ENCODE measurements around the gene HPS5.

HPS5 gene

GRCh38 chr11:18321969-18322711, at the start of gene HPS5, which contains the start of gene GTF2H1:
HPS5 (minus strand) TSS chr11:18322140; CDS start chr11:18317858, 4,282 bp downstream.
GTF2H1 (plus strand) TSS chr11:18322567; CDS start chr11:18333075, 10,508 bp downstream.
- TF ChIP-seq GATA3 (IDR thresholded peaks at IDR 0.05; ENCODE audit: low read depth, low read length), result no peak
- peak; percentile 33; the same call in 1 of the 2 replicates for TF ChIP-seq GATA2 (IDR thresholded peaks at IDR 0.05; ENCODE audit: low read depth, low read length)

GRCh38 chr11:18371279-18371678, 49.3 kb upstream of the HPS5 start:
- no peak for TF ChIP-seq GATA2 (IDR thresholded peaks at IDR 0.05; ENCODE audit: low read depth, low read length)
- TF ChIP-seq GATA3 (IDR thresholded peaks at IDR 0.05; ENCODE audit: low read depth, low read length), result no peak

GRCh38 chr11:18369398-18369797, 47.5 kb upstream of the HPS5 start:
- TF ChIP-seq GATA2 (IDR thresholded peaks at IDR 0.05; ENCODE audit: low read depth, low read length) (no peak), GATA3 (IDR thresholded peaks at IDR 0.05; ENCODE audit: low read depth, low read length) (no peak)

- TF ChIP-seq GATA3 (IDR thresholded peaks at IDR 0.05; ENCODE audit: low read depth, low read length), result no peak
- no peak for TF ChIP-seq GATA2 (IDR thresholded peaks at IDR 0.05; ENCODE audit: low read depth, low read length)
Measured at GRCh38 chr11:18368221-18368620, 46.3 kb upstream of the HPS5 start.

GRCh38 chr11:18367431-18367830, 45.5 kb upstream of the HPS5 start:
- TF ChIP-seq GATA2 (IDR thresholded peaks at IDR 0.05; ENCODE audit: low read depth, low read length) (no peak), GATA3 (IDR thresholded peaks at IDR 0.05; ENCODE audit: low read depth, low read length) (no peak)

GRCh38 chr11:18366286-18366685, 44.3 kb upstream of the HPS5 start:
- no peak for TF ChIP-seq GATA3 (IDR thresholded peaks at IDR 0.05; ENCODE audit: low read depth, low read length)
- no peak for TF ChIP-seq GATA2 (IDR thresholded peaks at IDR 0.05; ENCODE audit: low read depth, low read length)

GRCh38 chr11:18365741-18366140, 43.8 kb upstream of the HPS5 start:
- TF ChIP-seq GATA3 (IDR thresholded peaks at IDR 0.05; ENCODE audit: low read depth, low read length), result no peak
- TF ChIP-seq GATA2 (IDR thresholded peaks at IDR 0.05; ENCODE audit: low read depth, low read length), result no peak

- TF ChIP-seq GATA2 (IDR thresholded peaks at IDR 0.05; ENCODE audit: low read depth, low read length) (no peak), GATA3 (IDR thresholded peaks at IDR 0.05; ENCODE audit: low read depth, low read length) (no peak)
Measured at GRCh38 chr11:18364495-18365073, 42.6 kb upstream of the HPS5 start.

- TF ChIP-seq GATA2 (IDR thresholded peaks at IDR 0.05; ENCODE audit: low read depth, low read length), result no peak
Measured at GRCh38 chr11:18361154-18361553, 39.2 kb upstream of the HPS5 start.

- no peak for TF ChIP-seq GATA3 (IDR thresholded peaks at IDR 0.05; ENCODE audit: low read depth, low read length)
- TF ChIP-seq GATA2 (IDR thresholded peaks at IDR 0.05; ENCODE audit: low read depth, low read length), result no peak
Measured at GRCh38 chr11:18358646-18359045, 36.7 kb upstream of the HPS5 start.

- TF ChIP-seq GATA2 (IDR thresholded peaks at IDR 0.05; ENCODE audit: low read depth, low read length) (no peak), GATA3 (IDR thresholded peaks at IDR 0.05; ENCODE audit: low read depth, low read length) (no peak)
Measured at GRCh38 chr11:18352581-18352980, 30.6 kb upstream of the HPS5 start.

- TF ChIP-seq GATA3 (IDR thresholded peaks at IDR 0.05; ENCODE audit: low read depth, low read length) (no peak), GATA2 (IDR thresholded peaks at IDR 0.05; ENCODE audit: low read depth, low read length) (no peak)
Measured at GRCh38 chr11:18347471-18348125, 25.7 kb upstream of the HPS5 start.

- TF ChIP-seq GATA2 (IDR thresholded peaks at IDR 0.05; ENCODE audit: low read depth, low read length), result no peak
Measured at GRCh38 chr11:18332891-18333290, 11.0 kb upstream of the HPS5 start.

- no peak for TF ChIP-seq GATA2 (IDR thresholded peaks at IDR 0.05; ENCODE audit: low read depth, low read length)
- TF ChIP-seq GATA3 (IDR thresholded peaks at IDR 0.05; ENCODE audit: low read depth, low read length), result no peak
Measured at GRCh38 chr11:18332302-18332701, 10.4 kb upstream of the HPS5 start.

GRCh38 chr11:18330921-18331320, 9.0 kb upstream of the HPS5 start:
- TF ChIP-seq GATA3 (IDR thresholded peaks at IDR 0.05; ENCODE audit: low read depth, low read length) (no peak), GATA2 (IDR thresholded peaks at IDR 0.05; ENCODE audit: low read depth, low read length) (no peak)
